Fibroblast of skin of abdomen (primary cell): ENCODE results near the gene KDM2A.

Source experiments
- DNase-seq: peaks from one replicate; pipeline ENCODE4 v3.0.0-alpha.2; 2013

KDM2A gene

DNA sequence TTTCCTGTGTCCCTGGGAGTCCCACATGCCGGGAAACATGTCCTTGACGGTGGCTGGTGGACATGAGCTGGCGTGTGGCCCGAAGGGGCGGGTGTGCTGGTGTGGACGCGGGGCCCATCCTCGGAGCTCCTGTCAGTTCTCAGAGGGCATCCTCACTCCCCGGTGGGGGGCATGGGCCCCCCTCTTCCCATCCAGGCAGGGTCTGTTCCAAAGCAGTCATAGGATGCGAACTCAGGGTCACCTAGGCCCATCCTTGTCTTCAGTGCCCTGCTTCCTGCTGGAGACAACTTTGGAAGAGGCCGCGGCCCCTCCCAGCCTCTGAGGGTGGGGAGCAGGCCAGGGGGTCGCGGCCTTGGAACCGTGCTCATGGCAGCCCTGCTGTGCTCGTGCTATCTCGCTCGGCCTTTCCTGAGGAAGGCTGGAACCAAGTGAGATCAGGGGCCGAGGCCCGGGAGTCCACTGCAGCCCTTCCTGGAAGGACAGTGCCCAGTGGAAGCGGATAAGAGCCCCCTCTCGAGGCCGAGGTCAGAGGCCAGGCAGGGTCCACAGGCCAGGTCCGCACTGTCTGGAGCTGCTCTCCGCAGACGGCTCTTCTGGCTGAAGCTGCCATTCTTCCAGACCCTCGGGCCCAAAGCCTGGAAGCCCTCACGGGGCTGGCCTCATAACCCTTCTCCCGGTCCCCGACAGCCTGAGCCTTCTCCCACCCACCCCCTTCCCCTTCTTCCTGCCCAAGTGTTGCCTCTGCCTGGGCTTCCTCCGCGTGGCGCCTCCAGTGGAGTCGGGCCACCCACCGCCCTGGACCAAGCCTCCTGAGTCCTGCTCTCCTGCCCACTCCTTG, 155.9 kb downstream of the KDM2A start:
- DNase-seq: no peak

DNA sequence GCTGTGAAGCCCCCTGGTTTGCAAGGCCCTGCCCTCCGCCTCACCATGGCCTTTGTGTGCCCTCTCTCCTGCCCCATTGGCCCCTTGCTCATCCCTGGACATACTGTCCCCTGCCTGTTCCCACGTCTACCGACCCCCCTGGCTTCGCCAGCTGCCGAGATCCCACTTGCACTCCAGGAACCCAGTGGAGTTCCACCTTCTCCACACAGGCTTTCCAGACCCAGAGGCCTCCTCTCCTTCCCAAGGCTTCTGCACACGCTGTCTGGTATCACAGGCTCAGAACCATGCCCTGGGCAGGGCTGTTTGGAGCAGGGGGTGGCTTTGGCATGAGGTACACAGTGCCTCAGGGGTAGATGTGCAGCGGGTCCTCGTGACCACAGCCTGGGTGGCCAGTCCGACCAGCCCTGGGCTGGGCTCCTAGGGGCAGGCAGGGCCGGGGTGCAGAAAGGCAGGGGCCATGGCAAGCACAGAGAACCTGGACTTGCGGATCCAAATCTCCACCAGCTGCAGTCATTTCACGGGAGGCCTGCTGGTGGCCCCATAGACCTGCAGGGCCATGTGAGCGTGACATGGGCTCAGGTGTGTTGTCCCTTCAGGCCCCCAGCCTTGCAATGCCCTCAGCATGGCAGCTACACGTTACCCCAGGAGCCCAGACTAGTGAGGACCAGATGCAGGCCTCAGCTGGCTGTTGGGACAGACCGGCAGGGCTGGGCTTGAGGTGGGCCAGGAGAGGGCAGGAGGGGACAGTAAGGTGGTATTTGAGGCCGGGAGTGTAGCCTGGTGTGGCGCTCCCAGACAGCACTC, 156.7 kb downstream of the KDM2A start:
- DNase-seq: no peak

DNA sequence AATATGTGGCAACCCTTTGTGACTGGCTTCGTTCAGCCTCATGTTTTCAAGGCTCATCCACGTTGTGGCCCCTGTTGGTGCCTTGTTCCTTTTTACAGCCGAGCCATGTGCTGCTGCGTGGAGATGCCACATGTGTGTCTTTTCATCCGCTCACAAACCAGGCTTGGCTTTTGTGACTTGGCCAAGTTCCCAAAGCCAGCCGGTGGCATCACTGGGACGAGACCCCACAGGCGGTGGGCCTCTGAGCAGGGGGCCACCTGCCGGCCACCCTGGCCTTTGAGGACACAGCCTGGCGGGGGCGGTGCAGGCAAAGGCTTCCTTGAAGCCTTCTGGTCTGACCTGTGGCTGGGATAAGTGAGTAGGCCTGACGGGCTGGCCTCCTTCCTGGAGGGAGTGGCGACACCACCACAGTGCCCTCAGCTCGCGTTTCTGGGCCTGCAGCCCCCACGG, 157.7 kb downstream of the KDM2A start:
- DNase-seq: peak; percentile 29

DNA sequence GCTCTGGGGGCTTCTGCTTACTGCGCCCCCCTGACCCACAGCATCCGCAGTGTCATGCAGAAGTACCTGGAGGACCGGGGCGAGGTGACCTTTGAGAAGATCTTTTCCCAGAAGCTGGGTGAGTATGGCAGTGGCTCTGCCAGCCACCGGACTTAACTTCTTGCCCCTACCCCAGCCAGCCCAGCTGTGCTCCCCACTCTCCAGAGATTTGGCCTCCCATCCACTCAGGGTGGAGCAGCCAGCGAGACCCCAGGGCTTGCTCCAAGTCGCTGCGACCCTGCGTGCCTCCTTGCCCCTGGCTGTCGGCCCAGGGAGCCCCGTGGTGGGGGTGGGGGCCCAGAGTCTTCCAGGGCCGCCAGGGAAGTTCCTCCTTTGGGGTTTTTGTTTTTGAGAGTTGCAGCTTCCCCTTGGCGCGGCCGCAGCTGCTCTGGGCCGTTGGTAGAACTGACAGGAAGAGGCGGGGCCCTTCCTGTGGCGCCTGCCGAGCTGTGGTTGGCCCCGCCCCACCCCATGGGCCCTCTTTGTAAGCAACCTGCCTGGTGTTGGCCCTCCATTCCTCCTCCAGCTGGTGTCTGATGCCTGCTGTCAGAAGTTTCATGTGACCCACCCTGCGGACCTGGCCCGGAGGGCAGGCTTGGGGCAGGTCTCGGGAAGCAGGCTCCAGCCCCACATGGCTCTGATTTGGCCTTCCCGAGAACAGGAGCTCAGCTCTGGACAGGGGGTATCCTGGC, 158.3 kb downstream of the KDM2A start:
- DNase-seq: peak; percentile 70

DNA sequence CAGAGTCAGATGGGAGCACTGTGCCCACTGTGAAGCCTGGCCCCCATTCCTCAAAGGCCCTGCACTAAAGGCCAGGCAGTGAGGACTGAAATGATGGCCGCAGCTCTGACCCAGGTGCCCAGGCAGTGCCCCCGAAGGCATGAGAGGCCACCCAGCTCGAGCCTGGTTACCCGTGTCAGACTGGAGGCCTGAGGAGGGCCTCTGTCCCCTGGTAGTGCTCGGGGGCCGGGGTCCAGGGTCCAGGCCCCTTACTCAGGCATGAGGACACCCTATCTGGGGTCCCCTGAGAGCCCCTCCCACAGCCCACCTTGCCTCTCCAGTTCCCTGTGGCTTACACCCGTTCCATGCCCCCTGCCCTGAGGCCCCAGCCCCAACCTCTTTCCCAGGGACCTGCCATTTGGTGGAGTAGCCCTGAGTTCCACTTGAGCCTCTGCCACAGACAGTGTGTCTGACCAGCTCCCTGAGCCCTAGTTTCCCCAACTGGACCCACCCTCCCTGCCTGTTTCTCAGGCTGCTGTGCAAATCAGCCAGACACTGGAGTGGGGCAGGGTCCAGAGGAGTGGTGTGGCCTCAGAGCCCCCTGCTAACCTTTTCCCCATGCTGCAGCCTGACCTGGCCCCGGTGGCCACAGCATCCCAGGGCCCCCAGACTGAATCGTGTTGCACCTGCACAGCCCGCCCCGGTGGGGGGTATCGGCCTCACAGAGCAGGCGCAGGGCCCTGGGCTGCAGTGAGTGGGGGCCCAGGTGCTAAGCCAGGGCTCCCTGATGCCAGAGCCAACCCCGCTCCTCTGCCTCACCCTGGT, 159.3 kb downstream of the KDM2A start:
- DNase-seq: no peak

DNA sequence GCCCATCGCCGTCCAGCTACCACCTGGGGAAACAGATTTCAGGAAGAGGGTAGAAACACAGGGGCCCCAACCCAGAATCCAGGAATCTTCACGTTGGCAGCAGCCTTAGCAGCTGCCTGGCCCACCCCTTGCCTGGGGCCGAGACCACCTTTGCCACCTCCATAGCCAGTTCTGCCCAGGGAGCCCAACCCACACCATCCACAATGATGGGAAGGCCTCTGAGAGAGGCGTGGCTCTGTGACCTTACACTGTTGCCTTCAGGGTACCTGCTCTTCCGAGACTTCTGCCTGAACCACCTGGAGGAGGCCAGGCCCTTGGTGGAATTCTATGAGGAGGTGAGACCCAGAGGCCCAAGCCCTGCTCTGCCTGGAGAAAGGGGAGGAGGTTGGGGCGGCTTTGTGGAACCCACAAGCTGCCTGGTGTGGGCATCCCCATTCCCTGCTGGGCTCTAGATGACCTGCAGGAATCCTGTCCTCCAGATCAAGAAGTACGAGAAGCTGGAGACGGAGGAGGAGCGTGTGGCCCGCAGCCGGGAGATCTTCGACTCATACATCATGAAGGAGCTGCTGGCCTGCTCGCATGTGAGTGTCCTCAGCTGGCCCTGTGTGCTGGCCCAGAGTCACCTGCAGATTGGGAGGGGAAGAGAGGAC, 160.0 kb downstream of the KDM2A start:
- DNase-seq: no peak

DNA sequence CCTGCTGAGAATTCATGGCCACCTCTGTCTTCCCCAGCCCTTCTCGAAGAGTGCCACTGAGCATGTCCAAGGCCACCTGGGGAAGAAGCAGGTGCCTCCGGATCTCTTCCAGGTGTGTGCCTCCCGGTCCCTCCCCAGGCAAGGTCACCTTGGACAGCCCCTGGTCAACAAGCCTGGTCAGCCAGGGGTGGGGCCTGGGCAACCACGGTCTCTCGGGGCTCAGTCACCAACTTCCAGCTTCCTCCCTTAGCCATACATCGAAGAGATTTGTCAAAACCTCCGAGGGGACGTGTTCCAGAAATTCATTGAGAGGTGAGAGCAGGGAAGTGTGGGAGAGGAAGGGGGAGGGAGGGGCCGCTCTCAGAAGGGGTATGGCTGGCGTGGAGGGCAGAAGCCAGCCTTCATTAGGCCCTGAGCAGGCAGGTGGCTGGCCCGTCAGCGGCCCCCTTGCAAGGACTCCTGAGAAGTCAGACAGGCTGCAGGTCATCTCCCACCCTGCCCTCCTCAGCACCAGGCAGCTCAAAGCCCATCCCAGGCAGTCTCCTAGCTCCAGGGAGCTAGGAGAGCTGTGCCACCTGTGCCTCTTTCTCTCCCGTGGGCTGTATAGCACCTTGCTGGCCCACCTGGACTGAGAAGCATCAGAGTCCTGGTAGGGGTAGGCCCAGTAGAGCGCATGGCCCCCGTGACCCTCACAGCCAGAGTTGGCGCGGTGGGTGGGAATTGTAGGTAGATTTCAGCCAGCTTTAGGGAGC, 160.7 kb downstream of the KDM2A start:
- DNase-seq: no peak

DNA sequence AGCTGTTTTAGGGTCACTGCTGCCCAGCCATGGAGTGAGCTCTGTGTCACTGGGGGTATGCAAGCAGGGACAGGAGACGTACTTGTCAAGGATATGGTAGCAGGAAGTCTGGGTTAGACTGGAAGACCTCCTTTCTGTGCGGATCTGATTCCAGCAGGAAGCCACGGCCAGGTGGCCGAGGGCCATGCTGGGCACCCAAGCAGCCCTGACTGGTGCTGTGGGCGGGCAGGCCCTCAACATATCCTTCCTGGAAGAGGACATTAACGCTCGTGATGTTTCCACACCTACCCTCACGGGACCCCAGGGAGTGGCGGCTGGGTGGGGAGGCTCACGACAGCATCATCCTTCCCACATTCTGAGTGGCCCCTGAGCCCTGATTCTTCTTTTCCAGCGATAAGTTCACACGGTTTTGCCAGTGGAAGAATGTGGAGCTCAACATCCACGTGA, 161.3 kb downstream of the KDM2A start:
- no peak for DNase-seq

DNA sequence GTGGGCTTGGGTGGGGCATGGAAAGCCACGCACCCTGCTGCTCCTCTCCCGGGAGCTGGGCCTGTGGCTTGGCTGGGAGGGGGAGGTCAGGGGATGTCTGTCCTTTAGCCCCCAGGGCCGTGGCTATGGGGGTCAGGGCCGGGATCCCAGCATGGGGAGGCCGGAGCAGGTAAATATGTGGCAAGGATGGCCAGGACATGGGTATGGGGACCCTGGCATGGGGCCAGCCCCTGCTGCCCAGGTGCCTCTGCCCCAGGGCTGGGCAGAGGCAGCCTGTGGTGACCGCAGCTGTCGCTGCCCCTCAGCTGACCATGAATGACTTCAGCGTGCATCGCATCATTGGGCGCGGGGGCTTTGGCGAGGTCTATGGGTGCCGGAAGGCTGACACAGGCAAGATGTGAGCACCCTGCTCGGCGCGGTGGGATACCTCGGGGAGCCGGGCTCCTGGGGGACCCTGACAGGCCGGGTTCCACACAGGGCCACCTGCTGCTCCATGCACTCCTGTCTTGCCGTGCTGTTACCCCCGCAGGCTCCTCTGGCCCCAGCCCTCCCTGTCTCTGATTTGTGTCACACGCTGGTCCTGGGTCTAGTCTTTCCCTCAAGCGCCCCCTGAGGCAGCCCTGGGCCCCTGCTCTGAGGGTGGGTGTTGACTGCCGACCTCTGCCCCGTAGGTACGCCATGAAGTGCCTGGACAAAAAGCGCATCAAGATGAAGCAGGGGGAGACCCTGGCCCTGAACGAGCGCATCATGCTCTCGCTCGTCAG, 161.9 kb downstream of the KDM2A start:
- DNase-seq: no peak

DNA sequence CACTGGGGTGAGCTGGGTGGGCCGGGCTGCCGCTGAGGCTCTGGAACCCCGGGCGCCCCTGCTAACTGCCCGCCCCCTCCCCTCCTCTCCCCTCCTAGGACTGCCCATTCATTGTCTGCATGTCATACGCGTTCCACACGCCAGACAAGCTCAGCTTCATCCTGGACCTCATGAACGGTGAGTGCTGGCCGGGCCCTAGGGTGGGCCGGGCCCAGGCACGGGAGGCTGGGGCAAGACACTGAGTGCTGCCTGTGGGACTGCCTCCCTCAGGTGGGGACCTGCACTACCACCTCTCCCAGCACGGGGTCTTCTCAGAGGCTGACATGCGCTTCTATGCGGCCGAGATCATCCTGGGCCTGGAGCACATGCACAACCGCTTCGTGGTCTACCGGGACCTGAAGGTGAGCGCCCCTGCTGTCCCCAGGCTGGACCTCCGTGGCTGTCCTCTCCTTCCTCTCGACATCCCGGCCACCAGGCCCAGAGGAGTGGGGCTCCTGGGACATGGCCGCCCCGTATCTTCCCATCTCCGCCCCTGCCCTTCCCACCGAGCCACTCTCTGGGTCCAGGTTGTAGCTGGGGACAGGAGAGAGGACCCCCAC, 162.6 kb downstream of the KDM2A start:
- no peak for DNase-seq

DNA sequence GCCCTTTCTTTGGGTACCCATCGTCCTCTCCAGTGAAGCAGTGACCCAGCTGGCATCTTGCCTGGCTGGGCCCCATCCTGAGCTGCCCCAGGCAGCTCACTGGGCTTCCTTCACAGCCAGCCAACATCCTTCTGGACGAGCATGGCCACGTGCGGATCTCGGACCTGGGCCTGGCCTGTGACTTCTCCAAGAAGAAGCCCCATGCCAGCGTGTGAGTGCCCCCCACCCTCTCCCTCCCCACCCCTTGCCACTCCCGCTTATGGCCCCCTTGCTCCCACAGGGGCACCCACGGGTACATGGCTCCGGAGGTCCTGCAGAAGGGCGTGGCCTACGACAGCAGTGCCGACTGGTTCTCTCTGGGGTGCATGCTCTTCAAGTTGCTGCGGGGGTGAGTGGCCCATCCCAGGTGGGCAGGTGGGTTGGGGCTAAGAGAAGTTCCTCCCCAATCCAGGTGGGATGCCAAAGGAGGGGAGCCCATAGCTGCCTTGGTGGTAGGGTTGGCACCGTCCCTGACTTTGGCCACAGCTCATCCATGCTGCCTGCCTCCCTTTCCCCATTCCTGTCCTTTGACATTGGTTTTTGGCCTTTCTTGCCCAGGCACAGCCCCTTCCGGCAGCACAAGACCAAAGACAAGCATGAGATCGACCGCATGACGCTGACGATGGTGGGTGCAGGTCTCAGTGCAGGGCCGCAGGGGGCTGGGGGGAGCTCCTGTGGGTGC, 163.3 kb downstream of the KDM2A start:
- no peak for DNase-seq

DNA sequence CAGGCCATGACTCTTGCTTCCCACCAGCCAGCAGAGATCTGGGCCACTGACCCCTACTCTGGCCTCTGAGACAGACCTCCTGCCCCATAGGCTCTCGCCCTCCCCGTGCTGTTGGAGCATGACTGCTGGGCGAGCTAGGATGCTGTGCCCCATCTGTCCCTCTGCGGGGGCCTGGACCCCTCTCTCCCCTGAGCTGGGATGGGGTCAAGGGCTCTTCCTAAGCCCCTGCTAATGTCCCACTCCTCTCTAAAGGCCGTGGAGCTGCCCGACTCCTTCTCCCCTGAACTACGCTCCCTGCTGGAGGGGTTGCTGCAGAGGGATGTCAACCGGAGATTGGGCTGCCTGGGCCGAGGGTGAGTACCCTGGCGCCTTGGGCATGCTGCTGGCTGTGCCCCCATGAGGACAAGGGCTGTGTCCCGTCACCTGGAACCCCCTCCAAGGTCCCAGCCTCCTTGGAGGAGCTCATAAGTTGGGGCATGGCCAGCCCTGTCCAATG, 163.9 kb downstream of the KDM2A start:
- no peak for DNase-seq

DNA sequence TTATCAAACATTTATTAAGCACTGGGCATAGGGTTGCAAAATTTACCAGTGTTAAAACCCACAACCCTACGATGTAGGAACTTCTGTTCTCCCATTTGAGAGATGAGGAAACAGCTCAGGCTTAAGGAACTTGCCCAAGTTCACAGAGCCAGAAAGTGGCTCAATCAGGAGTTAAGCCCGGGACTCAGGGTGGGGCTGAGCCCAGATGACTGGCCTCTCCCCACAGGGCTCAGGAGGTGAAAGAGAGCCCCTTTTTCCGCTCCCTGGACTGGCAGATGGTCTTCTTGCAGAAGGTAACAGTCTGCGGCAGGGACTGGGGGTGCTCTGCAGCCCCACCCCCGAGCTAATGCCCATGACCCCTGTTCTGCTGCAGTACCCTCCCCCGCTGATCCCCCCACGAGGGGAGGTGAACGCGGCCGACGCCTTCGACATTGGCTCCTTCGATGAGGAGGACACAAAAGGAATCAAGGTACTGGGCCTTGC, 164.5 kb downstream of the KDM2A start:
- no peak for DNase-seq

DNA sequence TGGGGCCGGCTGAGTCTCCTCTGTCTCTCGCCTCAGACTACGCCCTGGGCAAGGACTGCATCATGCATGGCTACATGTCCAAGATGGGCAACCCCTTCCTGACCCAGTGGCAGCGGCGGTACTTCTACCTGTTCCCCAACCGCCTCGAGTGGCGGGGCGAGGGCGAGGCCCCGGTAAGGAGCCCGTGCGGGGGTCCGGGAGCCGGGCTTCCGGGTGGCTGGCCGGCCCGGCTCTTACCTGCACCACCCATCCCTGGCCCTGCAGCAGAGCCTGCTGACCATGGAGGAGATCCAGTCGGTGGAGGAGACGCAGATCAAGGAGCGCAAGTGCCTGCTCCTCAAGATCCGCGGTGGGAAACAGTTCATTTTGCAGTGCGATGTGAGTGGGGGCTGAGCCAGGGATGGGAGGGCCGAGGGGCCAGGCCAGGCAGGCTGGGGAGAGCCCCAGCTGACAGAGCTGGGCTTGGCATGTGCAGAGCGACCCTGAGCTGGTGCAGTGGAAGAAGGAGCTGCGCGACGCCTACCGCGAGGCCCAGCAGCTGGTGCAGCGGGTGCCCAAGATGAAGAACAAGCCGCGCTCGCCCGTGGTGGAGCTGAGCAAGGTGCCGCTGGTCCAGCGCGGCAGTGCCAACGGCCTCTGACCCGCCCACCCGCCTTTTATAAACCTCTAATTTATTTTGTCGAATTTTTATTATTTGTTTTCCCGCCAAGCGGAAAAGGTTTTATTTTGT, 165.9 kb downstream of the KDM2A start:
- DNase-seq: no peak

DNA sequence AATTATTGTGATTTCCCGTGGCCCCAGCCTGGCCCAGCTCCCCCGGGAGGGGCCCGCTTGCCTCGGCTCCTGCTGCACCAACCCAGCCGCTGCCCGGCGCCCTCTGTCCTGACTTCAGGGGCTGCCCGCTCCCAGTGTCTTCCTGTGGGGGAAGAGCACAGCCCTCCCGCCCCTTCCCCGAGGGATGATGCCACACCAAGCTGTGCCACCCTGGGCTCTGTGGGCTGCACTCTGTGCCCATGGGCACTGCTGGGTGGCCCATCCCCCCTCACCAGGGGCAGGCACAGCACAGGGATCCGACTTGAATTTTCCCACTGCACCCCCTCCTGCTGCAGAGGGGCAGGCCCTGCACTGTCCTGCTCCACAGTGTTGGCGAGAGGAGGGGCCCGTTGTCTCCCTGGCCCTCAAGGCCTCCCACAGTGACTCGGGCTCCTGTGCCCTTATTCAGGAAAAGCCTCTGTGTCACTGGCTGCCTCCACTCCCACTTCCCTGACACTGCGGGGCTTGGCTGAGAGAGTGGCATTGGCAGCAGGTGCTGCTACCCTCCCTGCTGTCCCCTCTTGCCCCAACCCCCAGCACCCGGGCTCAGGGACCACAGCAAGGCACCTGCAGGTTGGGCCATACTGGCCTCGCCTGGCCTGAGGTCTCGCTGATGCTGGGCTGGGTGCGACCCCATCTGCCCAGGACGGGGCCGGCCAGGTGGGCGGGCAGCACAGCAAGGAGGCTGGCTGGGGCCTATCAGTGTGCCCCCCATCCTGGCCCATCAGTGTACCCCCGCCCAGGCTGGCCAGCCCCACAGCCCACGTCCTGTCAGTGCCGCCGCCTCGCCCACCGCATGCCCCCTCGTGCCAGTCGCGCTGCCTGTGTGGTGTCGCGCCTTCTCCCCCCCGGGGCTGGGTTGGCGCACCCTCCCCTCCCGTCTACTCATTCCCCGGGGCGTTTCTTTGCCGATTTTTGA, 166.8 kb downstream of the KDM2A start:
- DNase-seq: no peak

DNA sequence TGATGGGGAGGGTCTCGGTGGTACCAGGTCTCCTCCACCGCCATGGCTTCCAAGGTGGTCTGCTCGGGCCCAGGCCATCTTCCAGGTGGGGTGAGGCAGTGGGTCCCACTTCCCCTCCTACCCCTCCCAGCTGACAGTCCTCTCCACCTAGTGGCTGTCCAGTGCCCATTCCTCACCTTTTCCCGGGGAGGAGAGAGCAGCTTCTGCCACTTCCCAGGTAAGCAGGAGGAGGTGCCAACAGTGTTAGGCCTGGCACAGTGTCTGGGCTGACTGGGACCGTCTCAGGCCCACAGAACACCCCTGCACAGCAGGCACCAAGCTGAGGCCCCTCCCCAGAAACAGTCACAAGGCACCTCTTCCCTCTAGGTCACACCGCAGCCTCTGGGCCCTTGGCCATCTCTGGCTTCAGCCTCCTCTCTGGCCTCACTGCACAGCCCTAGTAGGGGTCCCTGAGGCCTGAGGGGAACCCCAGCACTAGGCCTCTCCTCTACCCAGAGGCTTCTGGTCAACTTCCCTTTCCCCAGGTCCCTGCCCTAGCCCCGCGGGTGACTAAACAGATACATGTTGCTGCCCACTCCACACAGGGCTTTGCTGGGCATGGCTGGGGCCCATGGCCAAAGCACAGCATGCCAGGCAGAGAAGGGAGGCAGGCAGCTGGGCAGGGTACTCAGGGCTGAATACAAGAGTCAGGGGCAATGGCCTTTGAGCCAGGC, 167.7 kb downstream of the KDM2A start:
- no peak for DNase-seq
